Right lobe of liver (tissue), 4 donors: ENCODE data around the gene WIZ.

Source experiments
- POLR2A ChIP-seq: fragments of 450-650 bp; IDR thresholded peaks from one replicate; pipeline ENCODE4 v1.6.1; 2017; ENCODE audit warnings: antibody characterized with exemption, mild to moderate bottlenecking
- TF ChIP-seq, protein P1 (sequence below), 4 donors: fragments of 200-600 bp in 3 of 4; fragments of 450-650 bp in 1 of 4; IDR thresholded peaks; one replicate each; pipeline versions ENCODE4 v1.5.1 to v1.8.0; 2016 to 2022; ENCODE audit warnings: antibody characterized with exemption in 4 of 4, mild to moderate bottlenecking in 2 of 4
- donor health status: DM: no; HTN: no; CAD: no.
- donor health status: DM: no; HTN: no; CAD: no.
- donor health status: DM: no; HTN: yes; CAD: no.

DNA sequence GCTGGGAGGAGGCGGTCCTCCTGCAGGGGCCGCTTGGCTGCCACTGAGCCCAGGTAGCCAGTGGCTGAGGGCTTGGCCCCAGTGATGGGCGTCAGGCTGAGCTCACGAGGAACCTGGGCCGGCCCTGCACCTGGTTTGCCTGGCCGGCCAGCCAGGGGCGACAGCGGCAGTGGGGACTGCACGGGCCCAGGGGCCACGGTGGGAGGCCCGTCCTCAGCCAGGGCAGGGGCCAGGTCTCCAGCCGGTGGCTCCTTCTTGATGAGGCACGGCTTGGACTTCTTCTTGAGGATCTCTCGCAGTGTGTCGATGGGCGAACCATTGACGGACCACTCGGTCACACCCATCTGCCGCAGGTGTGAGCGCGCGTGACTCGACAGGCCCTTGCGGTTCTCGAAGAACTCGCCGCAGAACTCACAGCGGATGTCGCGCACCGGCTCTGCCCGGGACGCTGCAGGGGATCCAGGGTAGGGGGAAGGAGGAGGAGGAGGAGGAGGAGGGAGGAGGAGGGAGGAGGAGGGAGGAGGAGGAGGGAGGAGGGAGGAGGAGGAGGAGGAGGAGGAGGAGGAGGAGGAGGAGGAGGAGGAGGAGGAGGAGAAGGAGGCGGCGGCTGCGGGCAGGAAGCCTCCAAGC is 24.3 kb downstream of the WIZ start:
- TF ChIP-seq, protein P1, sequence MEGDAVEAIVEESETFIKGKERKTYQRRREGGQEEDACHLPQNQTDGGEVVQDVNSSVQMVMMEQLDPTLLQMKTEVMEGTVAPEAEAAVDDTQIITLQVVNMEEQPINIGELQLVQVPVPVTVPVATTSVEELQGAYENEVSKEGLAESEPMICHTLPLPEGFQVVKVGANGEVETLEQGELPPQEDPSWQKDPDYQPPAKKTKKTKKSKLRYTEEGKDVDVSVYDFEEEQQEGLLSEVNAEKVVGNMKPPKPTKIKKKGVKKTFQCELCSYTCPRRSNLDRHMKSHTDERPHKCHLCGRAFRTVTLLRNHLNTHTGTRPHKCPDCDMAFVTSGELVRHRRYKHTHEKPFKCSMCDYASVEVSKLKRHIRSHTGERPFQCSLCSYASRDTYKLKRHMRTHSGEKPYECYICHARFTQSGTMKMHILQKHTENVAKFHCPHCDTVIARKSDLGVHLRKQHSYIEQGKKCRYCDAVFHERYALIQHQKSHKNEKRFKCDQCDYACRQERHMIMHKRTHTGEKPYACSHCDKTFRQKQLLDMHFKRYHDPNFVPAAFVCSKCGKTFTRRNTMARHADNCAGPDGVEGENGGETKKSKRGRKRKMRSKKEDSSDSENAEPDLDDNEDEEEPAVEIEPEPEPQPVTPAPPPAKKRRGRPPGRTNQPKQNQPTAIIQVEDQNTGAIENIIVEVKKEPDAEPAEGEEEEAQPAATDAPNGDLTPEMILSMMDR (IDR thresholded peaks at IDR 0.05) = no peak
- TF ChIP-seq POLR2A = no peak
